GM18870 (cell line): ENCODE data around the gene AKAP13.
A peak's percentile ranks its signal among the peaks of the same experiment; 100 is the strongest.

Experiments
- ATAC-seq: cut with Tn5 transposase; IDR thresholded peaks from one replicate; pipeline ENCODE4 v1.9.1; 2021; ENCODE audit warnings: moderate library complexity; ENCODE audit not compliant: unreplicated experiment

AKAP13 gene

DNA sequence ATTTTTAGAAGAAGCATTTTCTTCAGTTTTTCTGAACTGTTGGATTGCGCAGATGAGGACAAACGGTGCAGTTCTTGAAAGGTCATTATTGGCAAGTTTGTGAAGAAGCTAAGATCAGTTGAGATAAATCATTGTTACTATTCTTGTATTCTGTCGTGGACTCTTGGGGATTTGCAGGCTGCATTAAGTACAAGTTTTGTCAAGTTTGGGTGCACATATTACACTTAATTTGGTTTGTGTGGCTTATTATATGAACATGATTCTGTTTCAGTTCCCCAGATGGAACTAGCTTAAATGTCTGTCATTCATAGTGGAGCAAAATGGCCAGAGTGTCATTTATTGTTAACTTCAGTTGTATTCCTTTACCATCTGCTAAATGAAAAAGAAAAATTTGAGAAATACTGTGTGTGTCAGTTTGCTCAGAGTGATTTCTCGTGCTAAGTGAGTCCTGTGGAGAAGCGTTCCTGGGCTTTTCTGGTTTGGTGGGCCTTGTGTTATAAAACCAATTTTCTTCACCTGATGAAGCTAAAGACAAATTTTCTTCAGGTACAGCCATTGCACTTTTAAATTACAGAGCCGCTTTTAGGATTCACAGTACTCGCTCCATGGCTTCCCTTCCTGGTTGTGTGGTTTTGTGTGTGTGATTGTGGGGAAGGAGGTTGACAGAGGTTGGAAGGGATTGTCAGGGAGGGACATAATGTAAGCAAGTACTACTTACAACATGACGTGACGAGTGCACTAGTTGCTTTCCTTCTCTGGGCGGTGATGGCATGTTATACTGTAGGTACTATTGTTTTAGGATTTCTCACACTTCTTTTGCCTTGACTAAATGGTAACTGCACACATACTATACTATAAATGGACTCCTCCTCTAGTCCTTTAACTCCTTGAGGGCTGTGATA is 1.7 kb downstream of the AKAP13 start:
- ATAC-seq, result no peak

DNA sequence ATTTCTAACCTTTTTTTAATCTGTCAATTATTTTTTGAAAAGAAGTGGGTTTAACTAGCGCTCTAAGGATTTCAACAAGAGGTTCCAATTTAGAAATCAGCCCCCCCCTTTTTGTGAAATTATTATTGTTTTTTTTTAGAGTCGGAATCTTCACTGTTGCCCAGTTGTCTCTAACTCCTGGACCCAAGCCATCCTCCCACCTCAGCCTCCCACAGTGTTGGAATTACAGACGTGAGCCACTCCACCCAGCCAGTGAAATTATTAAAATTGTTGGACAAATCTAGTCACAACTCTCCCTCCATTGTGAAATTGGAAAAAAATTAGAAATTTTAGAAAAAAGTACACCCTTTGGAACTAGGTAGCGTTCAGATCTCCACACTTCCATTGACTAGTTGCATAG is 2.5 kb downstream of the AKAP13 start:
- no peak for ATAC-seq

DNA sequence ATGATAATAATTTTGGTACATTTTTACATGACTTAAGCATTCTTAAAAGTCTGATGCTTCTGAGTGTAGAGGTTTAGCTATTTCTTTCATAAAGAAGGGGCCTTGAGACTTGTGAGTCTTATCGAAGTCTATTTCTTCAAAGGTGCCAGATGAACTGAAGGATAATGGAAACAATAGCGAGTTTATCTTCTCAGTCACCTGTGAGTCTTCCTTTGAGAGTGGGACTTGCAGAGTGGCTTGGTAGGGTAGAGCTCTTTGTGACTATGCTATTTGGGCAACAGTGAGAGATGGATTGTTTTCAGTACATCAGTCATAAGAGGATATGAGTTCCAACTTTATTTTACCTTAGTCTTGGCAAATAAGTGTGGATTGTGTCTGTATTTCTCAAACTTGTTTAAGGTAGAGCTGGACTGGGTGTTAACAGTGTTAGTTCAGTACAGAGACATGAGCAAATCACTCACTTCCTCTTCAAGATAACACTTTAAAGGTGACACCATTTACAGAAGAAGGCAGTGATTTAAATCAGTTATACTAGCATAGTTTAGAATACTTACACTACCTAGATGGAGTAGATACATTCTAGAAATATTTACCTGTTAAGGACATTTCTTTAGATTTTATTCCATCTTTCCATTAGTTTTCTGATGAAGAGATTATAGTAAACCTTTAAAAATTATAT is 3.2 kb downstream of the AKAP13 start:
- no peak for ATAC-seq

DNA sequence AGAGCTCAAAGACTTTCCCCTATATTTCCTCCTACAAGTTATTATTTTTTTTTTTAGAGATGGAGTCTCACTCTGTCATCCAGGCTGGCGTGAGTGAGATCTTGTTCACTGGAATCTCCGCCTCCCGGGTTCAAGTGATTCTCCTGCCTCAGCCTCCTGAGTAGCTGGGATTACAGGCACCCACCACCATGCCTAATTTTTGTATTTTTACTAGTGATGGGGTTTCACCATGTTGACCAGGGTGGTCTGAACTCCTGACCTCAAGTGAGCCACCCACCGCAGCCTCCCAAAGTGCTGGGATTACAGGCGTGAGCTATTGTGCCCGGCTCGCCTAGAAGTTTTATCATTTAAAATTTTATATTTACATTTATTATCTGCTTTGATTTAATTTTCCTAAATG is 5.9 kb downstream of the AKAP13 start:
- ATAC-seq, result no peak

DNA sequence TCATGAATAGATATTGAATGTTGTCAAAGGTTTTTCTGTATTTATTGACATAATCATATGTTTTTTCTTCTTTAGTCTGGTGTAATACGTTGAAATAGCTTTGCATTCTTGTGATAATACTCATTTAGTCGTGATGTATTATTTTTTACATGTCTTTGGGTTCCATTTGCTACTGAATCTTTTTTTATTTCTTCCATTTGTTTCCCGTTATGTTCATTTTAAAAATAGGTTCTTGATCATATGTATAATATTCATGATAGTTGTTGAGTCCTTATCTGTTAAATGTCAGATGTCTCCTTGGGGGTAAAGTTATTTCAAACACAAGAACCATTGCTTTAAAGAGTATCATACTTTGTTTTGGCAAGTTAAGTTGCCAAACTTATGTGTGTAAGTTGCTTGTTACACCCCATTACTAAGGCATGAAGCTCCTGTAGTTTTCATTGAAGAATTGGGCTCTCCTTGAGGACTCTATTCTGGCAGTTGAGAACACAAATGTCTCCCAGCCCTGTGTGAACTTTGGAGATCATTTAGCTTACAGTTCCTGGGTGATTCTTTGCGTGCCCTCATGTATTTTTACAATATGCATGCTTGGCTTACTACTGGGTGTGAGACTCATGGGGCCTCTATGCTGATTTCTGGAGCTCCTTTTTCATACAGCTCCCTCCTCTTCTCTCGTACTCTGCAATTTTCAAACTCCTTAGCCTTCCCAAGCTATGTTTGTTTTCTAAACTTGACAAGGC is 8.3 kb downstream of the AKAP13 start:
- ATAC-seq, result no peak

DNA sequence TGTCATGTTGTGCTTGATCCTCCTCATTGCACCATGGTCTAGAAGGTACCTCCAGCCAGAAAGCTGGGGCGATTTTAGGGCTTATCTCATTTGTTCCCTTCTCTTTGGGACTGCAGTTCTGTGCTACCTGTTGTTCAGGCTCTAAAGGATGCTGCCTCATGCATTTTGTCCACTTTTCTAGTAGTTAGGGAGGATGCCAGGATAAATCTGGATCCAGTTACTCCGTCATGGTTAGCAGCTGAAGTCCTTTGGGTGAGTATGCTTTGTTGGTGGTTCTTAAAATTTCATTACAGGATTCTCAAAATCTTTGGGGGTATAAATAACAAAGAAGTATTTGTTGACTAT is 8.9 kb downstream of the AKAP13 start:
- ATAC-seq, result no peak

DNA sequence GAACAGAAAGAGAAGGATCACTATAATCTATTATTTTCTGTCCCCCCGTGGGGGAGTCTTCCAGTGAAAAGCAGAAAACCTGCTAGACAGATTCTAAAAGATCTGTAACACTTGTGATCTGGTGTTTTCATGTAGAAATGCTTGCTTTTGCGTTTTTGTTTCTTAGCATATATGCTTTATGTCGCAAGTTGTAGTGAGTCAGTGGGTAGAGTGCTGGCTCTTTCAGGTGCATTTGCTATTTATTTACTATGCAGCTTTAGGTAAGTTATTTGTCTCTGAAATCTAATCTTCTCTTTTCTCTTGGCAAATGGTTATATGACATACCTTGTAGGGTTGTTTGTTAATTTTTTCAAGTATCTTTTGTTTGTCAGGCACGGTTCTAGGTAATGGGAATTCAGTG is 9.4 kb downstream of the AKAP13 start:
- ATAC-seq, result no peak

DNA sequence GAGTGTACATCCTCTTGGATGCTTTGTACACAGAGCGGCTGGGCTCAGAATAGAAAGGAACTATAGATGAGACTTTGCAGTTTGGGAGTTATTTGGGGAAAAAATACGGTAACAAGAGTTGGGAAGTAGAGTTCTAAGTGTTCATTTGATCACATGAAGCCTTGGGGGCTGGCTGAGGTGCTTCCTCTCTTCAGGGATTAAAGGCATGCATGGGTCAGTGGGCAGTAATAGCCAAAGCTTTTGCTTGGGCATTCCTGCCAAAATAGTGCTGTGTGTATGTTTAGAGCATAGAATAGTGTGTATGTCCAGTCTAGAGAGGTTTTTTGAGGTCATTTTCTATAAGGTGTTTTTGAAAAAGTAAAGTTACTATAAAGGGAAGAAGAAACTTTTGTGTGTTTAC is 12.8 kb downstream of the AKAP13 start:
- no peak for ATAC-seq

DNA sequence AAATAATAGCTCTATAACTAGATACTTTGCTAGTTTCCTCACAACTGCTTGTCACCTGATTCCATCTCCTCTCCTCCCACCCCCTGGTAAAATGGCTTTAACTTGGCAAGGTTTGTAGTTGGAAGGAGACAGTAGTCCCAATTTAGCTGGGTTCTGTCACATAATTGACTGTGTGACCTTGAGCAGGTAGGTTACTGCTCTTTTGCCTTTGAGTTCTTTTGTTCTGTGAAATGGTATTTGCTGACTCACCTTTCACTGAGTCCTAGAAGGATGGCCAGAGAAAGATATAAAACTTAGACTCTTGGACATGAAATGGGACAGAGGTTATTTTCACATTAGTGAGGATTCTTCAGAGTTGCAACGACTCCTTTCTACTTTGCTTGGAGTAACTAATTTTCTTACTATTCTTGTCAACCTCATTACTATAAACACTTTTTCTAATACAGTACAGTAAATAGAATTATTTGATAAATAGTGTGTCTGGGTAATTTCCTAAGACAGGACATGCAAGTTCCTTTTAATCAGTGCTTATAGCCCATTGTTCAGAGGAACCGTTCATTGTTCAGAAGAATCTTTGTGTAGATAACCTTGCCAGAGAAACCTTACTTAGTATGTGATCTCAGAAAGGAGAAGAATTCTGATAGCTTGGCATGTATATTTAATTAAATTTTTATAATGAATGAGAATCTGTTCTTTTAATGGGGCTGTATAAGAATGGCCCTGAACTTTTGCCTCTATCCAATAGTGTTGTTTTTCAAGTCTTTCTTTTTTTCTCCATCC is 14.3 kb downstream of the AKAP13 start:
- ATAC-seq, result no peak

DNA sequence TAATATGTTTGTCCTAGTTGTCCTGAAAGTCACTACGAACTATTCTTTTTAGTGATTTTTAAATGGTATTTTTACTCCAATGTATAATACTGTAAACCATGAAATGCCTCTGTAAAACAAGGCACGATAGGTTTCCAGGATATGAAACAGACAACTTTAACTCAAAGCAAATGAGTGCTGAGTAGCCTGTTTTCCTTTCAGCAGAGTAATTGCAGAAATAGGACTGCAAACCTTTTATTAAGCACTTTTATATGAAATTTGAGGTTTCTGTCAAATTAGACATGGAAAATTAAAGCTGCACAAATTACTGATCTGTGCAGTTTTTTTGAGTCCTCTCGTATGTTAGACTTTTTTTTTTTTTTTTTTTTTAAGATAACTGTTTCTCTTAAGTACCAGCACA is 16.2 kb downstream of the AKAP13 start:
- no peak for ATAC-seq

DNA sequence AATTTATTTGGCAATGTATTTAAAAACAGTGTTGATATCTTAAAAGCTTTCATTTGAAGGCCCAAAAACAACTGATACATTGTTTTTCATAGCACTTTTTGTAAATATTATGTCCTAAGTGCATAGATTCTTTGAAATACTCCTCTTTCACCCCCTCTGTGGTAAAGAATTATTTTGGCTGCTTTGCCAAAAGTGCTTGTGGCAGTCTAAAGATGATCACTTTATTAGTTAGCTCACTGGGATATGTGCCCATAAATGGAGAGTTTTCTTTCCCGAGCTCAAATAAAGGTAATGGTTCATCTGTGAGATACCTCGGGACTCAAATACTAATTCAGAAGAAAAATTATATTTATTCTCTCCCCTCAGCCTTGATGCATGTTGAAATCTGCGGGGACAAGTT is 16.7 kb downstream of the AKAP13 start:
- ATAC-seq, result no peak

DNA sequence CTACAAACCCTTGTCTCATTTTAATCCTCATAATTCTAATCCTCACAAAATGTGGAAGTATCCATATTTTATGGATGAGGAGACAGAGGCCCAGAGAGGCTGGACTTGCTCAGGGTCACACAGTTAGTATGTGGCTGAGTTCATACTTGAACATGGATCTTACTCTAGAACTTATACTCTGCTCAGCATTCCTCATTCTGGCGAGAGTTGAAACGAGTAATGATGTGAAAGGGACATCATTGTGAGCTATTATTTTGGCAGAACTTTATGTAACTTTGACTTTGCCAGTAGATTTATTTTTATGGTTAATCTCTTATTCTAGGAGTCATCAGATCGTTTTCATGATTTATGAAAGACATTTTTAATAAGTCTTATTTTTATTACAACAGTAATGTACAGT is 17.5 kb downstream of the AKAP13 start:
- ATAC-seq, result no peak

DNA sequence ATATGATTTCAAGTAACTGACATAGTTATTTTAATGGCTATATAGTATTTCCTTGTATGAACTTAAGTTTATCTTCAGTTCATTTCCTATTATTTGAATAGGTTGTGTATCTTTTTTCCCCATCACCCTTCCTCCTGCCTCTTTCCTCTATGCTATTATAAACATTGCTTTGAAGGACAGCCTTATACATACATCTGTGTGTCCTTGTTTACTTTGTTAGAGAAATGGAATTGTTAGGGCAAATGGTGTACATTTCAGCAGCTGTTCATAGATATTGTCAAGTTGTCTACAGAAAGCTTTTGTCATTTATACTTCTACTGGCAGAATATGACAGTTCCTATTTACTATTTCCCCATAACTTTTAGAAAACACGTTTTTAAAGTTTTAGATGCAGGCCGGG is 18.4 kb downstream of the AKAP13 start:
- no peak for ATAC-seq

DNA sequence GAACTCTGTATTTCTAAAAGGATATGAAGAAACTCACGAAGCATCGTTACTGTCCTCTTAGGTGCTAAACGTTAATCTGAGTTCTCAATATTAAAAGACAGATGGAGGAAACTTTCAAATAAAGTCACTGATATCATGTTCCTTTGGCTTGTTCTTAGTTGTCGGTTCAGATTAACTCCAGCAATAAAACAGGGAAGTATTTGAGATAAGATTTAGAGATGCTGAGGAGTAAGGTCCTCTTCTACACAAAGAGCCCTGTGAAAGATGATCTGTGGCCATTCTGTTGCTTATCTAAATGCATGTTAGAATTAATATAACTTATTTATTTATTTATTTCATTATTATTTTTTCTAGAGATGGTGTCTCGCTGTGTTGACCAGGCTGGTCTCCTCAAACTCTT is 19.2 kb downstream of the AKAP13 start:
- ATAC-seq, result no peak

DNA sequence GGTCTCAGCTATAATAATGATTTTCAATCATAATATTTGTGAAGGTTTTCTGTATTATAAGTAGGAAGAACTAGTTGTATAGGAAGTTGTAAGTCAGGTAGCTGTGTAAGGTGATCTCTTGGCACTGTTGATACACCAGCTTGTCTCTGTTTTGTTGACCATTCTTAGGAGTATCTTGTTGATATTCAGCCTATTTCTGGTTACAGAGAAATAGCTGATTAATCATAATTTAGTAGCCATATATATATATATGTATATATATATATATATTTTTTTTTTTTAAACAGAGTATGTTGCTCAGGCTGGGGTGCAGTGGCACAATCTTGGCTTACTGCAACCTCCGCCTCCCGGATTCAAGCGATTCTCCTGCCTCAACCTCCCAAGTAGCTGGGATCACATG is 20.2 kb downstream of the AKAP13 start:
- ATAC-seq, result no peak

DNA sequence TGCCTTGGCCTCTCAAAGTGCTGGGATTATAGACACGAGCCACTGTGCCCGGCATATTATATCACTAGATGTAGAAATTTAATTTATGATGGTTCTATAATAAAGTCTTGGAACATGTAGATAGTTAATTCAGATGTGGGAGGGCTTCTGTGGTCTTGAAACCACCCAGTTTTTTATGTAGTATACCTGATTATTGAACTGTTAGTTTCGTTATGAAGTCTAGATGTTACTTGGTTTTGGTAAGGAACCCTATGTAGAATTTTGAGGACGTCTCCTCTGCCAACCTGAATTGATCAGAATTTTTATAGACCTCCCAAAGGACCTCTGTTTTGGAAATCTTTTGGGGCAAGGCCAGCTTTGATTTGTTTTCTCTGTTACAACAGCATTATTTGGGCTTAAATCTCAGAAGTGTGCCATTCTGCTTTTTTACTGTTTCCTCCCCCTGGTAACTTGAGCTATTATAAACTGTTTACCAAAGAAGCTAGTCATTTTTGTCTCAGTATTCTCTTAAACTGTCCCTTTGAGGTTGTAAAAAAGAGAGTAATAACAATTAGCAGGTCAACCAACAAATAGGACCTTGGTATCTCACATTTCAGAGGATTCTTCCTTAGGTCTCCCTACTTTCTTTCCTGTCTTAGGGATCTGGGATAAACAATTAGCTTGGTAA is 20.8 kb downstream of the AKAP13 start:
- peak; percentile 73 for ATAC-seq

DNA sequence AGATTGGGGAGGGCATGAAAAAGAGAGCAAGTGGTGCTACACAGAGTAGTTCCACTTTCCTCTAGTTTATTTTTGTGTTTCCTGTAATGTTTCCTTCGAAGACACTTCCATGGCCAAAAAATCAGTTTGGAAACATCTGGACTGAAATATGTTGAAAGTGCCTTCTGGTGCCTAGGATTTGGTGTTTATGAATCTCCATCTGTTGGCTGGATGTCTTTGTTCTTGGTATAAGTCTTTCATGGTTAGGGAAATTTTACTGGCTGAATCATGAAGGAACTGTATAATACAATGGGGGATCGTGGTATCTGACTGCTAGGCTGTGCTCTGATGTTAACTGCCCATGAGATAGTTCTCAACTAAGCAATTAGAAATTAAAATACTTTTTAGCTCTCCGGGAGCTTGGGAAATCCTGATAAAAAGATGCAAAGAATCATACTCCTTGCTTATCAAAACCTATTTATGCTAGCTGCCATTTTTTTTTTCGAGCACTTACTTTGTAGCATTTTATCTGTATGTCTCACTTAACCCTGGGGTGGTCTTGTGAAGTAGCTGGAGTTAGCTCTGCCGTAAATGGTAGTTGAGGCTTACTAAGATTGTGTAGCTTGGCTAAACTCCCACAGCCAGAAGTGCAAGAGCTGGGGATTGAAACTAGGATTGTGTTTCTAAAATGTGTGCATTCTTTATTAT is 21.9 kb downstream of the AKAP13 start:
- no peak for ATAC-seq

DNA sequence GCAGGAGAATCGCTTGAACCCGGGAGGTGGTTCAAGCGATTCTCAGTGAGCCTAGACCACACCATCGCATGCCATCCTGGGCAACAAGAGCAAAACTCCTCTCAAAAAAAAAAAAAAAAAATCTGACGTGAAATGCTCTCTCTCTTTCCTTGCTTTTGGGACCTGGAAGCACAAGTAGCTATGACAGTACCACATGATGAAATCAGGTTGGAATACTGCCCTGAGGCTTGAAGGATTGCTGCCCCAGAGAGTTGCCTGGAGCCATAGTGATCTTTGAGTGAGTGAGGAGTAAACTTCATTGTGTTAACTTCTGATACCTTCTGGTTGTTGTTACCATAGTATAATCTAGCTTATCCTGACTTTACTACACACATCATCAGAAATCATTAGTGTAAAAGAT is 23.3 kb downstream of the AKAP13 start:
- ATAC-seq, result no peak

DNA sequence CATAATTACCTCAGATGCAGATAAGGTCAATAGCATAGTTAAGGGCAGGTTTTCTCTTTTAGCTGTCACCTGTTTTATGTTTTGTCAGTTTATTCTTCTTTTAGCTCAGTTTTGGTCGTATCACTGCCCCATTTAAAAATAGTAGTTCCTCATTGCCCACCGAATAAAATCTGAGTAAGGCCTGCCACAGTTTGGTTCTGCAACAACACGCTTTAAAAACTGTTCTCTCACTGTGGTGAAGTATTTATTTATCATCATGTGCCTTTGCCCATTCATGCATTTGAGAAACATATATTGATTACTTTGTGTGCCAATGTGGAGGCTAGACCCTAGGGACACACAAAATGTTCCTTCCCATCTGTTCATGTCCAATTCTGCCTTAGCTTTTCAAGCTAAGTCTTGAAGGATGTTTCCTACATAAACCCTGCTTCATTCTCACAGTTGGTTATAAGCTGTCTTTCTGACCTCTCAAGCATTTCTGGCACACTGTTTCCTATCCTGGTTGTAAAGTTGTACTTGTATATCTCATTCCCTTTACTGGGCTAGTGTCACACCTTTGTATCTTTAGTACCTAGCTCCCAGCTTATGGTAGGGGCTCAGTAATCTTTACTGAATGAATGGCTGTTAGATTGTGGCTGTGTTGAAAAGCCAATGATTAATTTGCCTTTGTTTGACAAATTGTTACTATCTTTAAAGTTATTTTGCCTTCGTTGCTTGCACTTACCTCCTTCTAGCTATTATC is 23.9 kb downstream of the AKAP13 start:
- ATAC-seq, result no peak
